Activated CD8-positive, alpha-beta T cell treated with anti-CD3 and anti-CD28 coated beads for 36 hours (primary cell): ENCODE measurements around the gene GBP7. TPM values are rescaled to one million over a fixed set of nuclear protein-coding genes. Genes with fewer than 3 reads are reported as not detected.

Experiments used
- ATAC-seq: fragments of 200-7000 bp; cut with Tn5 transposase; one replicate; pipeline ENCODE4 v1.10.0; 2021; ENCODE audit warnings: mild to moderate bottlenecking, moderate library complexity
- CTCF ChIA-PET: fragments of 350-600 bp; sonication (Branson Sonifier 250); formaldehyde crosslinking; loops from one replicate; lab custom pipeline; 2021; ENCODE audit warnings: antibody characterized with exemption; lab: Charles Lee
- POLR2A ChIA-PET: fragments of 350-600 bp; sonication (Branson Sonifier 250); formaldehyde crosslinking; loops from one replicate; lab custom pipeline; 2021; ENCODE audit warnings: antibody characterized with exemption; lab: Charles Lee
- DNase-seq: peaks from one replicate; pipeline ENCODE4 v3.0.0-alpha.2; 2020
- H3K27ac Mint-ChIP-seq: one replicate; pipeline ENCODE4 v1.8.0; 2021; ENCODE audit warnings: mild to moderate bottlenecking, mixed read lengths
- H3K27me3 Mint-ChIP-seq: one replicate; pipeline ENCODE4 v1.8.0; 2021; ENCODE audit warnings: mixed read lengths
- H3K36me3 Mint-ChIP-seq: one replicate; pipeline ENCODE4 v1.8.0; 2021; ENCODE audit warnings: low read depth, mixed read lengths
- H3K4me1 Mint-ChIP-seq: one replicate; pipeline ENCODE4 v1.8.0; 2021; ENCODE audit warnings: low read depth, mixed read lengths
- H3K4me3 Mint-ChIP-seq: one replicate; pipeline ENCODE4 v1.8.0; 2021; ENCODE audit warnings: mild to moderate bottlenecking, moderate library complexity, mixed read lengths
- H3K9me3 Mint-ChIP-seq: one replicate; pipeline ENCODE4 v1.8.0; 2021; ENCODE audit warnings: mixed read lengths
- CTCF ChIP-seq: fragments of 200-600 bp; IDR thresholded peaks from one replicate; pipeline ENCODE4 v1.8.0; 2022; ENCODE audit warnings: antibody characterized with exemption, mild to moderate bottlenecking
- intact Hi-C: fragments of 100-400 bp; cut with micrococcal nuclease; formaldehyde crosslinking; loops from one replicate; pipeline ENCODE4 v1.10.0; 2022
- total RNA-seq, 2 experiments: library from RNA; stranded (reverse); gene quantifications; one replicate each; pipeline ENCODE4 v1.2.3, GENCODE V29; 2021

Gene GBP7
- total RNA-seq, 2 experiments from 2014 or later, result 0.11 to 0.20 TPM

- no peak for ATAC-seq
- peak overlapping the region; percentile 4 for H3K27ac Mint-ChIP-seq
- peaks cover 46% of the 10 kb centered on the region for H3K4me1 Mint-ChIP-seq
- POLR2A ChIA-PET, result interaction anchor here (1.7 kb wide), 1 partner anchor 14 kb away, joined by 5 read pairs; the partner anchor contains the start of gene GBP2
- intact Hi-C loops, result no loop called here
- DNase-seq, result no peak
- H3K27me3 Mint-ChIP-seq, result no peaks in the 10 kb centered on the region
- no peaks in the 10 kb centered on the region for H3K9me3 Mint-ChIP-seq
- H3K36me3 Mint-ChIP-seq, result peaks cover 87% of the 10 kb centered on the region
- no peak for TF ChIP-seq CTCF
- H3K4me3 Mint-ChIP-seq, result no peak overlapping the region
- CTCF ChIA-PET, result interaction anchor here (0.7 kb wide), 1 partner anchor 32 kb away, joined by 3 read pairs; no protein-coding TSS in a partner anchor
Observed at GRCh38 chr1:89112871-89113613, 62.8 kb downstream of the GBP7 start.

- Mint-ChIP-seq H3K27ac (peak overlapping the region; percentile 9), H3K9me3 (peaks cover 9% of the 10 kb centered on the region), H3K4me1 (peaks cover 21% of the 10 kb centered on the region), H3K36me3 (peaks cover 62% of the 10 kb centered on the region), H3K27me3 (no peaks in the 10 kb centered on the region), H3K4me3 (no peak overlapping the region)
- POLR2A ChIA-PET, result no interaction called here
- CTCF ChIA-PET, result no interaction called here
- DNase-seq (no peak), ATAC-seq (no peak)
- intact Hi-C loops, result no loop called here
- TF ChIP-seq CTCF, result no peak
Observed at GRCh38 chr1:89104687-89105086, 71.1 kb downstream of the GBP7 start.

- POLR2A ChIA-PET, result no interaction called here
Observed at GRCh38 chr1:89104147-89104546, 71.7 kb downstream of the GBP7 start.

DNA sequence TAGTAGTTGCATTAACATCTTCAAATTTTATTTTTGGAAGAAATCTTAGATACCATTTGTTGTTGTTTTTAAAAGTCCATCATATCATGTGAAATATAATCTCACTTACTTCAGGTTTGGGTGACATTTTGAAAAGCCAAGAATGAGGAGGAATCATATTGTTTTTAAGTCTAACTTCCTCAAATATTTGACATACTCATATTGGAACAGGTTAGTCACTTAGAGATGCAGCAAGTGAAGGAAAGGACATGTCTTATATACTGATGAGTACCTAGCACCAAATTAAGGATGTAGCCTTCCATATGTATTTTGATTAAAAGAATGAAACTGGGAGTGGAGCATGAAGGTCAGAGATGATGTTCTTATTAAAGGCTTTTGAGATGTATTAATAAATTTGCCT is 73.8 kb downstream of the GBP7 start:
- ATAC-seq (no peak), DNase-seq (no peak)
- Mint-ChIP-seq H3K36me3 (peaks cover 37% of the 10 kb centered on the region), H3K9me3 (peaks cover 12% of the 10 kb centered on the region), H3K4me3 (no peak overlapping the region), H3K27me3 (no peaks in the 10 kb centered on the region), H3K4me1 (peaks cover 17% of the 10 kb centered on the region), H3K27ac (no peak overlapping the region)
- POLR2A ChIA-PET, result interaction anchor here (1.0 kb wide), 1 partner anchor 10 kb away, joined by 3 read pairs; no protein-coding TSS in a partner anchor
- intact Hi-C loops, result no loop called here
- CTCF ChIA-PET, result no interaction called here
- no peak for TF ChIP-seq CTCF

More at GRCh38 chr1:89104147-89104546, 71.7 kb downstream of the GBP7 start:
- peak overlapping the region; percentile 4 for H3K27ac Mint-ChIP-seq
- H3K4me1 Mint-ChIP-seq, result peaks cover 17% of the 10 kb centered on the region
- no peak overlapping the region for H3K4me3 Mint-ChIP-seq
- peaks cover 9% of the 10 kb centered on the region for H3K9me3 Mint-ChIP-seq
- CTCF ChIA-PET, result interaction anchor here (1.6 kb wide), 1 partner anchor 18 kb away, joined by 6 read pairs; no protein-coding TSS in a partner anchor
- H3K36me3 Mint-ChIP-seq, result peaks cover 56% of the 10 kb centered on the region
- H3K27me3 Mint-ChIP-seq, result no peaks in the 10 kb centered on the region
- DNase-seq (no peak), ATAC-seq (no peak)
- intact Hi-C loops, result no loop called here
- TF ChIP-seq CTCF, result no peak

DNA sequence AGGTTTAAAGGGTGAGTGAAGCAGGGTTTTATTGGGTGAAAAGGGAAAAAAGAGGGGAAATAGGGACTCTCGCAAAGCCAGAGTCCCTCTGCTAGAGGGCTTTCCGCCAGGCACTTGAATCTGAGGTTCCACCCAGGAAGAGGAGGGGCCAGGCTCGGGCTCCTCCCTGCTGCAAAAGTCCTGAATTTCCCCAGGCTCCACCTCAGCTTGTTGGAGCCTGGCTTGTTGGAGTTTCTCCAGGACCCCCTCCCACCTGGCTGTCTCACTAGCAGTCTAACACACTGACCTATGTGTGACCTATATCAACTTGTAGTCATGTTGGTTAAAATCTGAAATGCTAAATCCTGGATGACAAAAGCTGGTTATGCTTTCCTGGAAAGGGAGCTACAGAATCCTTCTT is 75.4 kb downstream of the GBP7 start:
- POLR2A ChIA-PET, result interaction anchor here (0.6 kb wide), 1 partner anchor 35 kb away, joined by 3 read pairs; no protein-coding TSS in a partner anchor
- intact Hi-C loops, result no loop called here
- H3K27me3 Mint-ChIP-seq, result no peaks in the 10 kb centered on the region

More for the DNA sequence above, 75.4 kb downstream of the GBP7 start:
- Mint-ChIP-seq H3K4me3 (no peak overlapping the region), H3K36me3 (peaks cover 22% of the 10 kb centered on the region), H3K27ac (no peak overlapping the region), H3K4me1 (peaks cover 13% of the 10 kb centered on the region), H3K9me3 (peaks cover 16% of the 10 kb centered on the region)
- ATAC-seq (no peak), DNase-seq (no peak)
- CTCF ChIA-PET, result interaction anchor here (1.2 to 2.5 kb wide), 3 partner anchors 15 to 258 kb away, joined by 3 to 5 read pairs (median 3); no protein-coding TSS in a partner anchor
- no peak for TF ChIP-seq CTCF
